Measurements from ENCODE around the gene CHRNB4.

The CHRNB4 gene

GRCh38 chr15:78603467-78603866 is 37.5 kb downstream of the CHRNB4 start:
- no peak for TF ChIP-seq CTCF (IDR thresholded peaks at IDR 0.05; ENCODE audit: borderline replicate concordance, insufficient read depth, low read depth, low read length)
- no peak overlapping the region for H3K4me3 ChIP-seq (ENCODE audit: low read depth, low read length)

GRCh38 chr15:78599189-78599588 is 41.8 kb downstream of the CHRNB4 start:
- TF ChIP-seq CTCF (IDR thresholded peaks at IDR 0.05; ENCODE audit: borderline replicate concordance, insufficient read depth, low read depth, low read length) = no peak
- H3K4me3 ChIP-seq (ENCODE audit: low read depth, low read length) = no peak overlapping the region

- H3K4me3 ChIP-seq (ENCODE audit: low read depth, low read length) = no peak overlapping the region
- TF ChIP-seq CTCF (IDR thresholded peaks at IDR 0.05; ENCODE audit: borderline replicate concordance, insufficient read depth, low read depth, low read length) = no peak
Measured at GRCh38 chr15:78598348-78598747, 42.7 kb downstream of the CHRNB4 start.

GRCh38 chr15:78597583-78597982 is 43.4 kb downstream of the CHRNB4 start:
- TF ChIP-seq CTCF (IDR thresholded peaks at IDR 0.05; ENCODE audit: borderline replicate concordance, insufficient read depth, low read depth, low read length) = no peak
- H3K4me3 ChIP-seq (ENCODE audit: low read depth, low read length) = no peak overlapping the region

GRCh38 chr15:78574944-78575343 is 66.1 kb downstream of the CHRNB4 start:
- no peak for TF ChIP-seq CTCF (IDR thresholded peaks at IDR 0.05; ENCODE audit: borderline replicate concordance, insufficient read depth, low read depth, low read length)
- no peak overlapping the region for H3K4me3 ChIP-seq (ENCODE audit: low read depth, low read length)

Measured in GM12875 (cell line).